IMR-90 (cell line): ENCODE data around the gene LRRC1. TPM values are rescaled to one million over a fixed set of nuclear protein-coding genes. Genes with fewer than 3 reads are reported as not detected.
A peak's percentile ranks its signal among the peaks of the same experiment; 100 is the strongest.

Experiments
- ATAC-seq: fragments of 200-7000 bp; cut with Tn5 transposase; 2 replicates; pipeline ENCODE4 v1.9.1; 2020; ENCODE audit warnings: low read depth, mild to moderate bottlenecking, moderate library complexity
- BruUV-seq: library from RNA; stranded (reverse); fragments of 400-500 nt; replicated peaks from 2 replicates; lab custom pipeline; 2021; lab: Mats Ljungman, UMichigan
- CTCF ChIA-PET: fragments of 300-600 bp; formaldehyde crosslinking; extraction: SDS; loops from one replicate; lab custom pipeline; 2021; ENCODE audit warnings: antibody characterized with exemption; lab: Yijun Ruan, JAX
- POLR2A ChIA-PET: fragments of 300-600 bp; sonication (Branson Sonifier 250); formaldehyde crosslinking; loops from one replicate; lab custom pipeline; 2022; ENCODE audit warnings: antibody characterized with exemption; ENCODE audit not compliant: unreplicated experiment; lab: Charles Lee
- DNase-seq: peaks from one replicate; pipeline ENCODE4 v3.0.0; 2013
- H2AFZ ChIP-seq: replicated peaks from 2 replicates; pipeline ENCODE3; 2013; ENCODE audit warnings: low read length, mild to moderate bottlenecking; ENCODE audit not compliant: poor library complexity
- H2AK5ac ChIP-seq: 2 replicates; pipeline ENCODE4 v1.6.1; 2013; ENCODE audit warnings: low read depth, low read length, inconsistent platforms
- H2AK9ac ChIP-seq: replicated peaks from 2 replicates; pipeline ENCODE3; 2013; ENCODE audit warnings: mild to moderate bottlenecking, low read depth, low read length, moderate library complexity; ENCODE audit not compliant: poor library complexity
- H2BK120ac ChIP-seq: 2 replicates; pipeline ENCODE4 v1.6.1; 2013; ENCODE audit warnings: low read depth, low read length, inconsistent platforms
- H2BK15ac ChIP-seq: 3 replicates; pipeline ENCODE4 v1.6.1; 2013; ENCODE audit warnings: low read depth, low read length, inconsistent platforms
- H2BK20ac ChIP-seq: 2 replicates; pipeline ENCODE4 v1.6.1; 2013; ENCODE audit warnings: low read depth, mild to moderate bottlenecking, inconsistent platforms, low read length, moderate library complexity
- H2BK5ac ChIP-seq: 2 replicates; pipeline ENCODE4 v1.6.1; 2013; ENCODE audit warnings: mild to moderate bottlenecking, low read depth, low read length, inconsistent platforms; ENCODE audit not compliant: poor library complexity, severe bottlenecking
- H3K14ac ChIP-seq: replicated peaks from 2 replicates; pipeline ENCODE4 v1.6.1; 2013; ENCODE audit warnings: low read depth, low read length, inconsistent platforms
- H3K18ac ChIP-seq: 2 replicates; pipeline ENCODE4 v1.6.1; 2013; ENCODE audit warnings: low read depth, low read length, control low read depth
- H3K23ac ChIP-seq: 2 replicates; pipeline ENCODE4 v1.6.1; 2013; ENCODE audit warnings: low read depth, low read length, inconsistent platforms
- H3K27ac ChIP-seq: 2 replicates; pipeline ENCODE4 v1.5.1; 2013; ENCODE audit warnings: mild to moderate bottlenecking, control low read depth, low read length; ENCODE audit not compliant: insufficient read depth
- H3K27me3 ChIP-seq: 2 replicates; pipeline ENCODE4 v1.6.1; 2013; ENCODE audit warnings: low read length; ENCODE audit not compliant: control insufficient read depth, insufficient read depth
- H3K36me3 ChIP-seq: 2 replicates; pipeline ENCODE4 v1.6.1; 2013; ENCODE audit warnings: low read length, mixed read lengths; ENCODE audit not compliant: control insufficient read depth, insufficient read depth
- H3K4ac ChIP-seq: 2 replicates; pipeline ENCODE4 v1.6.1; 2013; ENCODE audit warnings: low read depth, low read length, inconsistent platforms
- H3K4me1 ChIP-seq: 2 replicates; pipeline ENCODE4 v1.6.1; 2013; ENCODE audit warnings: low read length, mixed read lengths; ENCODE audit not compliant: control insufficient read depth, insufficient read depth
- H3K4me2 ChIP-seq: 2 replicates; pipeline ENCODE4 v1.6.1; 2013; ENCODE audit warnings: low read depth, mild to moderate bottlenecking, control low read depth, low read length, moderate library complexity
- H3K4me3 ChIP-seq: 2 replicates; pipeline ENCODE4 v1.5.1; 2013; ENCODE audit warnings: low read depth, mild to moderate bottlenecking, control low read depth, low read length, moderate library complexity; ENCODE audit not compliant: insufficient read depth
- H3K56ac ChIP-seq: 2 replicates; pipeline ENCODE4 v1.6.1; 2013; ENCODE audit warnings: low read length, inconsistent platforms; ENCODE audit not compliant: insufficient read depth; ENCODE audit errors: extremely low read depth
- H3K79me1 ChIP-seq, 2 experiments: 2 replicates each; pipeline ENCODE4 v1.6.1; 2013; ENCODE audit warnings: low read length in 2 of 2, inconsistent platforms in 1 of 2, low read depth in 1 of 2
- H3K9ac ChIP-seq: 2 replicates; pipeline ENCODE4 v1.6.1; 2013; ENCODE audit warnings: low read depth, low read length, control low read depth
- H3K9me1 ChIP-seq: 2 replicates; pipeline ENCODE4 v1.6.1; 2013; ENCODE audit warnings: low read length, inconsistent platforms; ENCODE audit not compliant: insufficient read depth
- H3K9me3 ChIP-seq: 2 replicates; pipeline ENCODE4 v1.6.1; 2013; ENCODE audit warnings: low read length; ENCODE audit not compliant: control insufficient read depth, insufficient read depth
- H4K20me1 ChIP-seq: 2 replicates; pipeline ENCODE4 v1.6.1; 2013; ENCODE audit warnings: low read length, inconsistent platforms; ENCODE audit not compliant: insufficient read depth
- H4K5ac ChIP-seq: 2 replicates; pipeline ENCODE4 v1.6.1; 2013; ENCODE audit warnings: mild to moderate bottlenecking, low read depth, low read length, control low read depth
- H4K8ac ChIP-seq, 2 experiments: 2 replicates each; pipeline ENCODE4 v1.6.1; 2013; ENCODE audit warnings: low read depth in 2 of 2, low read length in 2 of 2, control low read depth in 1 of 2, inconsistent platforms in 1 of 2
- H4K91ac ChIP-seq: 2 replicates; pipeline ENCODE4 v1.6.1; 2013; ENCODE audit warnings: low read depth, low read length, inconsistent platforms; ENCODE audit not compliant: insufficient read depth
- CEBPB ChIP-seq: IDR thresholded peaks from 2 replicates; pipeline ENCODE4 v1.6.1; 2012; ENCODE audit warnings: low read depth, low read length, improper control_type of control experiment
- CHD1 ChIP-seq: IDR thresholded peaks from 2 replicates; pipeline ENCODE4 v1.6.1; 2012; ENCODE audit warnings: low read depth, low read length, improper control_type of control experiment
- MAFK ChIP-seq: IDR thresholded peaks from 2 replicates; pipeline ENCODE4 v1.6.1; 2012; ENCODE audit warnings: low read depth, low read length, improper control_type of control experiment
- MXI1 ChIP-seq: IDR thresholded peaks from 2 replicates; pipeline ENCODE4 v1.6.1; 2012; ENCODE audit warnings: low read depth, mild to moderate bottlenecking, low read length, moderate library complexity, borderline replicate concordance
- NFE2L2 ChIP-seq: fragments of 150-350 bp; IDR thresholded peaks from 2 replicates; pipeline ENCODE4 v1.6.1; 2016; ENCODE audit warnings: low read depth, mild to moderate bottlenecking, low read length
- RCOR1 ChIP-seq: IDR thresholded peaks from 2 replicates; pipeline ENCODE4 v1.6.1; 2012; ENCODE audit warnings: mild to moderate bottlenecking, low read length, improper control_type of control experiment; ENCODE audit not compliant: insufficient replicate concordance
- RFX5 ChIP-seq: IDR thresholded peaks from 2 replicates; pipeline ENCODE4 v1.8.0; 2012; ENCODE audit warnings: low read depth, mild to moderate bottlenecking, low read length, moderate library complexity
- WGBS, 2 experiments: methylation state at CpG; one replicate each; pipeline versions ENCODE4 v1.1.5 to v1.1.7; 2013; ENCODE audit warnings: missing lambda C conversion rate in 2 of 2; ENCODE audit not compliant: insufficient read length in 1 of 2; ENCODE audit errors: extremely low coverage in 2 of 2; 5-methylcytosine and 5-hydroxymethylcytosine counted together
- dilution Hi-C: fragments of 300-500 bp; cut with HindIII; formaldehyde crosslinking; loops from one replicate; pipeline ENCODE4 v1.14.3; 2018; ENCODE audit warnings: low sequenced_read_pairs; ENCODE audit not compliant: unreplicated experiment
- in situ Hi-C: fragments of 300-500 bp; cut with MboI; formaldehyde crosslinking; loops from 3 replicates; pipeline ENCODE4 v1.14.3; 2019; ENCODE audit warnings: low sequenced_read_pairs, inconsistent platforms, mixed read lengths
- intact Hi-C: fragments of 100-400 bp; cut with micrococcal nuclease; formaldehyde crosslinking; loops from 2 replicates; pipeline ENCODE4 v1.10.0; 2022
- polyA plus RNA-seq, 3 experiments: library from polyadenylated mRNA; depleted of rRNA; stranded (reverse); fragments of >200 nt; gene quantifications; 2 replicates each; pipeline ENCODE4 v1.2.3, GENCODE V29; 2012; ENCODE audit warnings: low replicate concordance in 1 of 3
- total RNA-seq: library from RNA; depleted of rRNA; stranded (reverse); fragments of >200 nt; gene quantifications from 2 replicates; pipeline ENCODE4 v1.2.3, GENCODE V29; 2012
- TF ChIP-seq, protein P1 (sequence below): fragments of 150-350 bp; IDR thresholded peaks from 2 replicates; pipeline ENCODE4 v1.6.1; 2016; ENCODE audit warnings: low read depth, mild to moderate bottlenecking, low read length, moderate library complexity, borderline replicate concordance

The LRRC1 gene
- total and polyA plus RNA-seq, 2 of the 4 experiments (the other 2 are of a cell fraction) = 5.1 to 6.1 TPM

DNA sequence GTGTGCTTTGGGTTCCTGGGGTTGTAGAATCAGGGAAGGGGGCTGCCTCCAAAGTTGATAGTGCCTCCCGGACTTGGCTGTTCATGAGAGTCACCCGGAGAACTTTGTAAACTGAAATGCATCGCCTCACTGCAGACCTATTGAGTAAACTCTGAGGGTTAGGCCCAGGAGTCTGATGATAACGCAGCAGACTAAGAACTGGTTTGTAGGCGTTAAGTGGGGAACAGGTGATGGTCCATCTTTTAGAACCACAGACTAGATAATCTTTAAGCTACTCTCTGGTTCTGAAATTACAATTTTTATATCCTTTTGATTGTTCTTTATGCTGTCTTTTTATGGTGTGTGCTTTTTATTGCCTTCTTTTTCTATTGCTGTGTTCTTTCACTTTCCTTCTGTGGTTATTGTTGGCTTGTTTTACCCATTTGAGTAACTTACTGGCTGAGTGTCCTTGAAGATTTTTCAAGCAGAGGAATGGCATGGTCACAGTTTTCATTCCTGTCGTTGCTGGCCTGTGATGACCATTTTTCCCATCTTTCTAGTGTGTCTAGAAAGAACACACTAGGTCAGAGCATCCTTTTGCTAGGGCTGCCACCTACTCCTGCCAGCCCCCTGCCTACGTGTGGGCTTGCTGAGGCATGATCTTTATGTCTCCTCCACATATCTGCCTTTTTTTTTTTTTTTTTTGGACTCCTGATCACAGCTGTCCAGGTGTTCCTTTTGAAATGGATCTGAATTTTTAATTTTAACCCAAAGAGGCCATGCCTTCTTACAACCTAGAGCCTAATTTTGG, 30.9 kb downstream of the LRRC1 start:
- no TSS peak for BruUV-seq
- intact Hi-C loops = no loop called here

More for the DNA sequence above, 30.9 kb downstream of the LRRC1 start:
- Histone ChIP-seq H3K27me3 (no peaks in the 10 kb centered on the region), H4K8ac (no peak overlapping the region), H2BK20ac (no peak overlapping the region), H3K4me2 (no peak overlapping the region), H4K5ac (no peak overlapping the region), H3K79me1 (peaks cover 41 to 81% of the 10 kb centered on the region in 2 experiments), H3K18ac (no peak overlapping the region), H3K36me3 (no peaks in the 10 kb centered on the region), H3K56ac (no peak overlapping the region), H3K4me3 (no peak overlapping the region), H2AFZ (no peak overlapping the region), H3K4ac (no peak overlapping the region), H4K20me1 (peaks cover 26% of the 10 kb centered on the region; the same call in 1 of the 2 replicates), H3K27ac (no peak overlapping the region), H2BK120ac (no peak overlapping the region), H3K9me3 (no peaks in the 10 kb centered on the region), H3K14ac (0 out of 2 replicates have a peak overlapping the region, but pooled peaks have one; percentile 4), H2AK5ac (no peak overlapping the region), H3K9me1 (peaks cover 5% of the 10 kb centered on the region; the same call in 1 of the 2 replicates), H3K9ac (no peak overlapping the region), H2BK15ac (no peak overlapping the region), H2BK5ac (no peak overlapping the region), H4K91ac (no peak overlapping the region), H3K23ac (no peak overlapping the region), H2AK9ac (no peak overlapping the region), H3K4me1 (peaks cover 18% of the 10 kb centered on the region)
- CTCF ChIA-PET = interaction anchor here (0.7 kb wide), 1 partner anchor 47 kb away, joined by 4 read pairs; no protein-coding TSS in a partner anchor
- POLR2A ChIA-PET = no interaction called here
- dilution Hi-C loops = no loop called here
- DNase-seq (no peak), ATAC-seq (no peak)
- in situ Hi-C loops = no loop called here
- 96% methylated on average over 3 of the region's 7 CpGs; no CpG with 5 or more reads in 1 of the 2 experiments for WGBS, 2 experiments
- TF ChIP-seq RFX5 (no peak), MXI1 (no peak), CEBPB (no peak), CHD1 (no peak), MAFK (no peak), RCOR1 (no peak), NFE2L2 (no peak)
- TF ChIP-seq, protein P1, sequence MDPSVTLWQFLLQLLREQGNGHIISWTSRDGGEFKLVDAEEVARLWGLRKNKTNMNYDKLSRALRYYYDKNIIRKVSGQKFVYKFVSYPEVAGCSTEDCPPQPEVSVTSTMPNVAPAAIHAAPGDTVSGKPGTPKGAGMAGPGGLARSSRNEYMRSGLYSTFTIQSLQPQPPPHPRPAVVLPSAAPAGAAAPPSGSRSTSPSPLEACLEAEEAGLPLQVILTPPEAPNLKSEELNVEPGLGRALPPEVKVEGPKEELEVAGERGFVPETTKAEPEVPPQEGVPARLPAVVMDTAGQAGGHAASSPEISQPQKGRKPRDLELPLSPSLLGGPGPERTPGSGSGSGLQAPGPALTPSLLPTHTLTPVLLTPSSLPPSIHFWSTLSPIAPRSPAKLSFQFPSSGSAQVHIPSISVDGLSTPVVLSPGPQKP = no peak
